ENCODE measurements around the gene UBR7. TPM values are rescaled to one million over a fixed set of nuclear protein-coding genes. Genes with fewer than 3 reads are reported as not detected.
"Not testable (repeated sequence)": the region's sequence is repeated elsewhere in the genome, so short reads cannot be mapped to it uniquely, and the experiment has no call there.

Gene UBR7
- total RNA-seq, 2 experiments from 2014 or later, result 38.1 to 45.1 TPM

GRCh38 chr14:93160353-93160801 is 46.7 kb upstream of the UBR7 start:
- H2AFZ ChIP-seq (ENCODE audit: low read length), result no peak overlapping the region
- H3K4me2 ChIP-seq (ENCODE audit: low read length), result no peak overlapping the region
- H3K9me3 ChIP-seq (ENCODE audit: low read length), result no peaks in the 10 kb centered on the region
- H3K36me3 ChIP-seq (ENCODE audit: insufficient read depth, low read length), result no peaks in the 10 kb centered on the region
- no TSS peak for BruUV-seq (replicated peaks)
- DNase-seq (ENCODE audit: low spot score), result peak; percentile 36
- H3K9me2 ChIP-seq (ENCODE audit: insufficient read depth, low read length), result no peaks in the 10 kb centered on the region
- intact Hi-C loops (cut with micrococcal nuclease; ENCODE audit: unreplicated experiment), result no loop called here
- CTCF ChIA-PET (ENCODE audit: unreplicated experiment), result interaction anchor here (1.0 kb wide), 1 partner anchor 47 kb away, joined by 4 read pairs; no protein-coding TSS in a partner anchor
- no peaks in the 10 kb centered on the region for H3K4me1 ChIP-seq (ENCODE audit: insufficient read depth, low read length, poor library complexity, severe bottlenecking)
- no peak for TF ChIP-seq EZH2phosphoT487 (IDR thresholded peaks at IDR 0.05; ENCODE audit: borderline replicate concordance, low read depth, low read length)
- TF ChIP-seq, protein P1, sequence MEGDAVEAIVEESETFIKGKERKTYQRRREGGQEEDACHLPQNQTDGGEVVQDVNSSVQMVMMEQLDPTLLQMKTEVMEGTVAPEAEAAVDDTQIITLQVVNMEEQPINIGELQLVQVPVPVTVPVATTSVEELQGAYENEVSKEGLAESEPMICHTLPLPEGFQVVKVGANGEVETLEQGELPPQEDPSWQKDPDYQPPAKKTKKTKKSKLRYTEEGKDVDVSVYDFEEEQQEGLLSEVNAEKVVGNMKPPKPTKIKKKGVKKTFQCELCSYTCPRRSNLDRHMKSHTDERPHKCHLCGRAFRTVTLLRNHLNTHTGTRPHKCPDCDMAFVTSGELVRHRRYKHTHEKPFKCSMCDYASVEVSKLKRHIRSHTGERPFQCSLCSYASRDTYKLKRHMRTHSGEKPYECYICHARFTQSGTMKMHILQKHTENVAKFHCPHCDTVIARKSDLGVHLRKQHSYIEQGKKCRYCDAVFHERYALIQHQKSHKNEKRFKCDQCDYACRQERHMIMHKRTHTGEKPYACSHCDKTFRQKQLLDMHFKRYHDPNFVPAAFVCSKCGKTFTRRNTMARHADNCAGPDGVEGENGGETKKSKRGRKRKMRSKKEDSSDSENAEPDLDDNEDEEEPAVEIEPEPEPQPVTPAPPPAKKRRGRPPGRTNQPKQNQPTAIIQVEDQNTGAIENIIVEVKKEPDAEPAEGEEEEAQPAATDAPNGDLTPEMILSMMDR (conservative IDR thresholded peaks at IDR 0.05; ENCODE audit: low read length), result peak; percentile 66
- no peaks in the 10 kb centered on the region for H4K20me1 ChIP-seq (ENCODE audit: insufficient read depth, low read length)
- POLR2A ChIA-PET, result interaction anchor here (0.6 kb wide), 3 partner anchors 45 to 335 kb away, joined by 3 to 5 read pairs (median 3); no protein-coding TSS in a partner anchor
- no peak overlapping the region for H3K27ac ChIP-seq (ENCODE audit: low read depth, low read length, poor library complexity, severe bottlenecking)
- H3K4me3 ChIP-seq (ENCODE audit: low read depth, low read length, poor library complexity, severe bottlenecking), result no peak overlapping the region
- no peaks in the 10 kb centered on the region for H3K79me2 ChIP-seq (ENCODE audit: insufficient read depth, low read depth, low read length)

DNA sequence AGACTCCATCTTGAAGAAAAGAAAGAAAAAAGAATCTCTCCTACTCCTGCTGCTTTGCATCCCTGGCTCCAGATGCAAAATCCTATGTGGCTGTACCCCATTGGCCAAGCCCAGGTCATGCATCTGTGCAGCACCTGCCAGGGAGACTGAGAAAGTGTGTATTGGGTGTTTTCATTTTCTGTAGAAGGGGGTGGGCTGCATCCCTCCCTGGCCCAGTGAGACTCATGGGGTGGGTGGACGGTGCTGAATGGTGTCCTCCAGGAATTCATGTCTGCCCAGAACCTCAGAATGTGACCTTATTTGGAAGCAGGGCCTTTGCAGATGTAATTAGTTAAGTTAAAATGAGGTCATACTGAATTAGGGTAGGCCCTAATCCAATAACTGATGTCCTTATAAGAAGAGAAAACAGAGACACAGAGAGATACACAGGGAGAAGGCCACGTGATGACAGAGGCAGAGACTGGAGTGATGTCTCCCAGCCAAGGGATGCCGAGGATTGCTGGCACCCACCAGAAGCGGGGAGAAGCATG is 45.6 kb upstream of the UBR7 start:
- Histone ChIP-seq H3K36me3 (ENCODE audit: insufficient read depth, low read length) (no peaks in the 10 kb centered on the region), H3K79me2 (ENCODE audit: insufficient read depth, low read depth, low read length) (no peaks in the 10 kb centered on the region), H3K4me2 (ENCODE audit: low read length) (no peak overlapping the region), H2AFZ (ENCODE audit: low read length) (no peak overlapping the region), H4K20me1 (ENCODE audit: insufficient read depth, low read length) (no peaks in the 10 kb centered on the region), H3K9me2 (ENCODE audit: insufficient read depth, low read length) (no peaks in the 10 kb centered on the region), H3K4me3 (ENCODE audit: low read depth, low read length, poor library complexity, severe bottlenecking) (no peak overlapping the region), H3K4me1 (ENCODE audit: insufficient read depth, low read length, poor library complexity, severe bottlenecking) (no peaks in the 10 kb centered on the region), H3K9me3 (ENCODE audit: low read length) (no peaks in the 10 kb centered on the region), H3K27ac (ENCODE audit: low read depth, low read length, poor library complexity, severe bottlenecking) (no peak overlapping the region)
- CTCF ChIA-PET (ENCODE audit: unreplicated experiment), result interaction anchor here (1.0 kb wide), 1 partner anchor 48 kb away, joined by 4 read pairs; no protein-coding TSS in a partner anchor
- intact Hi-C loops (cut with micrococcal nuclease; ENCODE audit: unreplicated experiment), result no loop called here
- no TSS peak for BruUV-seq (replicated peaks)
- DNase-seq (ENCODE audit: low spot score), result no peak
- TF ChIP-seq, protein P1 (conservative IDR thresholded peaks at IDR 0.05; ENCODE audit: low read length), result no peak
- TF ChIP-seq EZH2phosphoT487 (IDR thresholded peaks at IDR 0.05; ENCODE audit: borderline replicate concordance, low read depth, low read length), result no peak
- POLR2A ChIA-PET, result no interaction called here

DNA sequence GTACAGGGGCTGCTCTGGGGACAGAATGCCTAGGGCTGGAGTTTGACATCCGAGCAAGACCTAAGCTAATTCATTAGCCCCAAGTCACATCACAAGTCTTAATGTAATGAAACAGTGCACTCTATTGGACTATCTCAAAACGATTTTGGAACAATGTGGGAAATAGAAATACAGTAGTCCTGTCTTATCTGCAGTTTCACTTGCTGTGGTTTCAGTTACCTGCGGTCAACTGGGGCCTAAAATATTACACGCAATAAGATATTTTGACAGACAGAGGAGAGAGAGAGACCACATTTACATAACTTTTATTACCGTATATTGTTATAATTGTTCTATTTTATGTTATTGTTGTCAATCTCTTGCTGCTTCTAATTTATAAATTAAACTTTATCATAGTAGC is 43.5 kb upstream of the UBR7 start:
- H3K79me2 ChIP-seq (ENCODE audit: insufficient read depth, low read depth, low read length), result no peaks in the 10 kb centered on the region
- DNase-seq (ENCODE audit: low spot score), result no peak
- no peak overlapping the region for H2AFZ ChIP-seq (ENCODE audit: low read length)
- intact Hi-C loops (cut with micrococcal nuclease; ENCODE audit: unreplicated experiment), result no loop called here
- ChIA-PET CTCF (ENCODE audit: unreplicated experiment) (no interaction called here), POLR2A (interaction anchor here (0.5 kb wide), 1 partner anchor 20 kb away, joined by 3 read pairs; no protein-coding TSS in a partner anchor)
- no peak overlapping the region for H3K27ac ChIP-seq (ENCODE audit: low read depth, low read length, poor library complexity, severe bottlenecking)
- no peaks in the 10 kb centered on the region for H3K36me3 ChIP-seq (ENCODE audit: insufficient read depth, low read length)
- H3K4me3 ChIP-seq (ENCODE audit: low read depth, low read length, poor library complexity, severe bottlenecking), result no peak overlapping the region
- H4K20me1 ChIP-seq (ENCODE audit: insufficient read depth, low read length), result no peaks in the 10 kb centered on the region
- TF ChIP-seq EZH2phosphoT487 (IDR thresholded peaks at IDR 0.05; ENCODE audit: borderline replicate concordance, low read depth, low read length), result no peak
- TF ChIP-seq, protein P1 (conservative IDR thresholded peaks at IDR 0.05; ENCODE audit: low read length), result 0 out of 2 replicates have a peak, but pooled peaks have one; percentile 15
- H3K9me3 ChIP-seq (ENCODE audit: low read length), result no peaks in the 10 kb centered on the region
- H3K4me2 ChIP-seq (ENCODE audit: low read length), result no peak overlapping the region
- H3K9me2 ChIP-seq (ENCODE audit: insufficient read depth, low read length), result no peaks in the 10 kb centered on the region
- H3K4me1 ChIP-seq (ENCODE audit: insufficient read depth, low read length, poor library complexity, severe bottlenecking), result no peaks in the 10 kb centered on the region
- no TSS peak for BruUV-seq (replicated peaks)

DNA sequence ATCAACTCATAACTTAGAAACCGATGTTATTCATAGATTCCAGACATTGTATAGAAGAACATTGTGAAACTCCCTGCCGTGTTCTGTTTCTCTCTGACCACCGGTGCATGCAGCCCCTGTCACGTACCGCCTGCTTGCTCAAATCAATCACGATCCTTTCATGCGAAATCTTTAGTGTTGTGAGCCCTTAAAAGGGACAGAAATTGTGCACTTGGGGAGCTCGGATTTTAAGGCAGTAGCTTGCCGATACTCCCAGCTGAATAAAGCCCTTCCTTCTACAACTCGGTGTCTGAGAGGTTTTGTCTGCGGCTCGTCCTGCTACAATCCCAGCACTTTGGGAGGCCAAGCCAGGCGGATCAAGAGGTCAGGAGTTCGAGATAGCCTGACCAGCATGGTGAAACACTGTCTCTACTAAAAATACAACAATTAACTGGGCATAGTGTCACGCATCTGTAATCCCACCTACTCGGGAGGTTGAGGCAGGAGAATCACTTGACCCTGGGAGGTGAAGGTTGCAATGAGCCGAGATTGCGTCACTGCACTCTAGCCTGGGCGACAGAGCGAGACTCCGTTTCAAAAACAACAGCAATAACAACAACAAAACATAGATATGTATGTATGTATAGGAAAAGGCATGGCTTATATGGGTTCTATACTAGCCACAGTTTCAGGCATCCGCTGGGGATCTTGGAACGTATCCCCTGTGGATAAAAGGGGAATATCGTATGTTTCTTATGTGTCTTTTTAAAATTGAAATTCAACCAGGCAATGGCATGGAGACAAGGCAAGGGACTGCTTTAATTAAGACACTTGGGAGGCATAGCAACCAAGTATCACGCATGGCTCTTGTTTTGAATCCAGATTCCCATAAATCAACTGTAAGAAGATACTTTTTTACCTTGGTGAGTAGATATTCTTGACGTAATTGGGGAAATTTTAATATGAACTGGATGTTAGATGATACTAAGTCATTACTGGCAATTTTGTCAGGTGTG is 41.5 kb upstream of the UBR7 start:
- H4K20me1 ChIP-seq (ENCODE audit: insufficient read depth, low read length); H3K27ac ChIP-seq (ENCODE audit: low read depth, low read length, poor library complexity, severe bottlenecking); H3K36me3 ChIP-seq (ENCODE audit: insufficient read depth, low read length); H3K9me2 ChIP-seq (ENCODE audit: insufficient read depth, low read length); H2AFZ ChIP-seq (ENCODE audit: low read length); intact Hi-C loops (cut with micrococcal nuclease; ENCODE audit: unreplicated experiment); H3K79me2 ChIP-seq (ENCODE audit: insufficient read depth, low read depth, low read length); BruUV-seq (replicated peaks); CTCF ChIA-PET (ENCODE audit: unreplicated experiment); H3K4me3 ChIP-seq (ENCODE audit: low read depth, low read length, poor library complexity, severe bottlenecking); H3K4me1 ChIP-seq (ENCODE audit: insufficient read depth, low read length, poor library complexity, severe bottlenecking); H3K4me2 ChIP-seq (ENCODE audit: low read length); DNase-seq (ENCODE audit: low spot score); H3K9me3 ChIP-seq (ENCODE audit: low read length); POLR2A ChIA-PET: not testable (repeated sequence)
